ENCODE data around the gene AP1M1.
"Not testable (repeated sequence)": the region's sequence is repeated elsewhere in the genome, so short reads cannot be mapped to it uniquely, and the experiment has no call there.

AP1M1 gene

DNA sequence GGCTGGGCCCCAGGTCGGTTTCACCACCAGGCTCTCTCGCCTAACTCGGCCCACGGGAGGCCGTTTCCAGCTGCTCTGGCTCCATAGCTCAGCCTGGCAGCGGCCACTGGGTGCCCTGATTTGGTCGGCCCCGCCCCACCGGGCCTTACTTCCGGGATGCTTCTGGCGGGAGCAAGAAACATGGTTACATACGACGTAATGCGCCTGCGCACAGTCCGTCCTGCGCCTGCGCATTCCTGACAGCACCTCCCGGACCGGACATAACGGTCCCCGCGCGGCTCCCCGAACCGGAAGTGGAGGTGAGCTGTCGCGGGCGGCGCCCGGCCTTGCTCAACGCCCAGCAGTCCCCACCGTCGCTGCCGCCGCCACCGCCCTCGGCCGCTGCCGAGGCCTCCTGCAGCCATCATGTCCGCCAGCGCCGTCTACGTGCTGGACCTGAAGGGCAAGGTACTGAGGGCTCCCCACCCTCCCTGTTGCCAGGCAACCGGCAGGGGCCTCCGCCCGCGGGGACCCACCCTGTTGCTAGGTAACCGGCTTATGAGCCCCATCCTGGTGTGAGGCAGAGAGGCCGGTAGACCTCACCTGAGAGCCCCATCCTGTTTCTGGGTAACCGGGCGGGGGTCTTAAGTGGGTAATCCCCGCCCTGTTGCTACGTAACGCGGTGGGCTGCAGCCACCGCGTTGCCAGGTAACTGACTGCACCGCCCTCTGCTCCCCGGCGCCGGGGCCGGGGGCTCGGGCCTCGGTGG is at the start of gene AP1M1:
AP1M1 (plus strand) TSS at position 290 of the 748 bp plus-strand sequence; CDS start at position 406, 116 bp downstream.
- peak; percentile 98 to 99 for DNase-seq (ENCODE audit: low read depth in 2 of 2)

DNA sequence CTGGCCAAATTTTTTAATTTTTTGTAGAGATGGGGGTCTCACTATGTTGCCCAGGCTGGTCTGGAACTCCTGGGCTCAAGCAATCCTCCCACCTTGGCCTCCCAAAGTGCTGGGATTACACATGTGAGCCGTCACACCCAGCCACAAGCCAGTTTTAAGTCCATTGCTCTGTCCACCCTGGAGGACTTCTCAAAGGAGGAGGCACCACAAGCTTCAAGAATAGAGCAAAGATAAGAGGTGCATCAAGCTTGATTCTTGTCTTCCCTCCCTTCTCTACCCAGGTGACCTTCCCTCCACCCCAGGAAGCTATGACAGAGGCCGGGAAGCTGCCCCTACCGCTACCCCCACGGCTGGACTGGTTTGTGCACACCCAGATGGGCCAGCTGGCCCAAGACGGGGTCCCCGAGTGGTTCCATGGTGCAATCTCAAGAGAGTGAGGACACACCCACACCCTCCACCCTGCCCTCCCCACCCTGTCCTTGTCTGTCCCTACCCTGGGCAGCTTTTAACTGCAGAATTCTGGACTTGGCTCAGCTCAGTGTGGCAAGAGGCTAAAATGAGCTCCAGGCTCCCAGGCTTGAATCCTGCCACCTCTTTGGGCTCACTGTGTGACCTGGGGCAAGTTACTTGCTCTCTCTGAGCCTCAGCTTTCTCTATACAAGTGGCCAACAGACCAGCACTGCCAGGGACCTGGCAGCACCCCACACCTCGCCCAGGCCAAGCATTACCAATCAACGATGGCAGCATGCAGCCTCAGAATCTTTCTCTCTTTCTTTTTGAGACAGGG is 49.1 kb upstream of the AP1M1 start:
- DNase-seq (ENCODE audit: low read depth in 2 of 2): no peak

DNA sequence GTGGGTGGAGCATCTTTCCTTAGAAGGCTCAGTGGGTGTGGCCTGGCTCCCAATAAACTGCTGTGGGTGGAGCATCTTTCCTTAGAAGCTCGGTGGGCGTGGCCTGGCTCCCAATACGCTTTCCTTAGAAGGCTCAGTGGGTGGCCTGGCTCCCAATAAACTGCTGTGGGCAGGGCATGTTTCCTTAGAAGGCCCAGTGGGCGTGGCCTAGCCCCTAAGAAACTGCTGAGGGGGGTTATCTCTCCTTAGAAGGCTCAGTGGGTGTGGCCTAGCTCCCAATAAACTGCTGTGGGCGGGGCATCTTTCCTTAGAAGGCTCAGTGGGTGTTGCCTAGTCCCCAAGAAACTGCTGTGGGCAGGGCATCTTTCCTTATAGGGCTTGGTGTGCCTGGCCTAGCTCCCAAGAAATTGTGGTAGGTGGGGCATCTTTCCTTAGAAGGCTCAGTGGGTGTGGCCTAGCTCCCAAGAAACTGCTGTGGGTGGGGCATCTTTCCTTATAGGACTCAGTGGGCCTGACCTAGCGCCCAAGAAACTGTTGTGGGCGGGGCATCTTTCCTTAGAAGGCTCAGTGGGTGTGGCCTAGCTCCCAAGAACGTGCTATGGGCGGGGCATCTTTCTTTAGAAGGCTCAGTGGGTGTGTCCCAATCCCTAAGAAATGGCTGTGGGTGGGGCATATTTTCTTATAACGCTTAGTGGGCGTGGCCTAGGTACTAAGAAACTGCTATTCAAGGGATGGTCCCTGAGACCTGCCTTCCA is 44.0 kb upstream of the AP1M1 start:
- DNase-seq (ENCODE audit: low read depth in 2 of 2): no peak

DNA sequence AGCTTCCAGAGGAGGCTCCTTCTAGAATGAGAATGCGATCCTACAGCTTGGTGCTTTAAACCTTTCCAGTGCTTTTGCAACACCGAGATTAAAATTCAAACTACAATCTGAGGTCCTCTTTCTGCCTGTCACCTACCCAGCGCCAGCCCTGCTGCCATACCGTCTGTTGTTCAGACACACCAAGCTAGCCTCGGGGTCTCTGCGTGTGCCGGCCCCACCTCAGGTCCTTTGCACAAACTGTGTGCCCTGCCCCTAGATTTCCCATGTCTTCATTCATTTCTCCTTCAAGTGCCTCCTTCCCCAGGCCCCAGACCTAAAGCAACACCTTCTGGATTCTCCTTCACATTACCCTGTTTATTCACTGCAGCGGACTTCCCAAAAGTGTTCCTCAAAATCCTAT is 43.2 kb upstream of the AP1M1 start:
- DNase-seq (ENCODE audit: low read depth in 2 of 2): no peak

DNA sequence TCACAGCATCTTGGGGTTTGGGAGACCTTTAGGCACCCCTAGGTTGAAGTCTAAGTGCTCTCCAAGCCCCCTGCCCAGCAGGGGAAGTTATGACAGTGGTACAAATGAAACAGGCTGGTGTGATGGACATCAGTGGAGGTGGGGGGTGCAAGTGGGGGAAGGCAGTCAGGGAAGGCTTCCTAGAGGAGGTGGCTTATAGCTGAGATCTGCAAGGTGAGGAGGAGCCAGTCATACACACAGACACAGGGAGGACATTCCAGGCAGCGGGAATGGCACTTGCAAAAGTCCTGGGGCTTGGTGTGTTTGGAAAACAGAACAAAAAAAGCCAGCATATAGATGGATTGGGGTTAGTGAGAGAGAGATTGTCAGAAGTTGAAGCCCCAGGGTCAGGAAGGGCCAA is 42.6 kb upstream of the AP1M1 start:
- no peak for DNase-seq (ENCODE audit: low read depth in 2 of 2)

DNA sequence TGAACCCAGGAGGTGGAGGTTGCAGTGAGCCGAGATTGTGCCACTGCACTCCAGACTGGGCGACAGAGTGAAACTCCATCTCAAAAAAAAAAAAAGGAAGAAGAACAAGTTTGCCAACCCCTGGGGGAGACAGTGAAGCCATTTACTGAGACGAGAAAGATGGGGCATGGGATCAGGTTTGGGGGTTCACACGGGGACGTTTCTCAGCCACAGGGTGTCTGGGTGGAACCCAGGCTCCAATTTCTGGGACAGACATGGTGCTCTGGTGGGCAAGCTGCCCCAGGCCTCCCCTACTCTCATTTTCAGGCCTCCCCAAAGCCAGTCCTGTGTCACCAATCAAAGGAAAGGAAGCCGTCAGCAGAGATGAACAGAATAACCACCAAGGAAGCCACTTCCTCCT is 40.8 kb upstream of the AP1M1 start:
- DNase-seq (ENCODE audit: low read depth in 2 of 2): no peak

DNA sequence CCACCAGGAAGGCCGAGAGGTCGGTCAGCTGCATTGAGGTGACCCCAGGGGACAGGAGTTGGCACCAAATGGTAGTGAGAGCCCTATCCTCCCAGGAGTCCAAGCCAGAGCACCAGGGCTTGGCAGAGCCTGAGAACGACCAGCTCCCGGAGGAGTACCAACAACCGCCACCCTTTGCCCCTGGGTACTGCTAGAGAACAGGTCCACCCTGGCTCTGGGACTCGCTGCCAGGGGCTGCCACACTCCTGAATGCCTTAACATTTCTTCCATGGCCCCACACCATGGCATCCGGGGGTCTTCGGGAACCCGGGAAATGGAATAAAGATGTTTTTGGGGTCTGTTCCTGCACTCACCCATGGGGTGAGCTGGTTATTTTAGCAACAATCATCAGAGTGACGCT is 40.1 kb upstream of the AP1M1 start:
- no peak for DNase-seq (ENCODE audit: low read depth in 2 of 2)

DNA sequence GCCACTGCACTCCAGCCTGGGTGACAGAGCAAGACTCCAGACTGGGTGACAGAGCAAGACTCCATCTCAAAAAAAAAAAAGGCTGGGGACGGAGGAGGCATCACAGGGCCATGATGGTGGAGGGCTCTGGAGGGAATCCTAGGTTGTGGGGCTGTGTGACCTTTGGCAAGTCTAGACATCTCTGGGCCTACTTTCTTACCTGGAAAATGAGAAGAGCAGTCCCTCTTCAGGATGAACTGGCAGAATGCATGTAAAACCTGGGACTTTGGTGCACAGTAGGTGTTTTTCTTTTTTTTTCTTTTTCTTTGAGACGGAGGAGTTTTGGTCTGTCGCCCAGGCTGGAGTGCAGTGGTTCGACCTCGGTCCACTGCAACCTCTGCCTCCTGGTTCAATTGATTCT is 38.1 kb upstream of the AP1M1 start:
- no peak for DNase-seq (ENCODE audit: low read depth in 2 of 2)

DNA sequence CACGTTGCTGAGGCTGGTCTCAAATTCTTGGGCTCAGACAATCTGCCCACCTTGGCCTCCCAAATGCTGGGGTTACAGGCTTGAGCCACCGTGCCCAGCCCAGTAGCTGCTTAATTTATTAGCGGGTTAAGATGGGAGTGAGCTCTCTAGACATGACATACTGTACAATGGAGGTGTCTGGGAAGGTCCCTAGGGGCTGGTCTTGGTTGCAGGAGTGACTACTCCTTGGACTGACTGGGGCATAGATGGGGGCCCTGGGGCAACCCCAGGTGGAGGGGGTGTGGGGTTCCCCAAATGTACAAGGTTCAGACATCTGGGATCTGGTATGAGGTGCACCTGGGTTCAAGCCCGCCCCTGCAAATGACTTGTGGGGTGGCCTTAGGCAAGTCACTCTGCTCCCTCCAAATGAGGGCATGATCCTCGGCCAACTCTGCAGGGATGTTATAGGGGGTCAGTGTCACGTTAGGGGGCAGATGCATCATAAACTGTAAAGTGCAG is 37.2 kb upstream of the AP1M1 start:
- DNase-seq (ENCODE audit: low read depth in 2 of 2): no peak

DNA sequence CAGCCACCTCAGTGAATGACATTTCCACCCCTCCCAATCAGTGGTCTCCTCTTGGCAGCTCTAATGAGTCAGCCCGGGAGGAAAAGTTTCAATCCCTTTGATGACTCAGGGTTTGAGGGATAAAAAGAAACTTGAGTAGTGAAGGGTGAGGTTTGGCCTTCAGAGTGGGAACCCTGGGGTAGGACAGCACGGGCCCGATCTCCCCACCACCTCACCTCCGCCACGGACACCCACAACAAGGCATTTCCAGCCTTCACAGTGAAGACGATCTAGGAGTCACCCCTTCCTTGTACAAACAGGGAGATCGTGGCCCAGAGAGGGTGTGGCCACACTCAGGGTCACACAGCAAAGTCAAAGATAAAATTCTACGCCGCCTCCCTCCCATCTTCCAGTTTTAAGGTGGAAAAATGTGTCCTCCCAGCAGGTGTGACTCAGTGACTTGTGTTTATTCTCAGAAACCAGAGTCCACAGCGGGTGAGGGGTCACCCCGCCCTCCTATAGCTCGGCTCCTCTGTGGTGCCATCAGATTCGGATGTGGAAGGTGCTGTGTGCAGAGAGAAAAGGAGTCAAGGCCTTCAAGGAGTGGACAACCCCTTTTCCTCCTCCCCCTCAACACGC is 36.7 kb upstream of the AP1M1 start:
- DNase-seq (ENCODE audit: low read depth in 2 of 2): peak; percentile 40 to 50

DNA sequence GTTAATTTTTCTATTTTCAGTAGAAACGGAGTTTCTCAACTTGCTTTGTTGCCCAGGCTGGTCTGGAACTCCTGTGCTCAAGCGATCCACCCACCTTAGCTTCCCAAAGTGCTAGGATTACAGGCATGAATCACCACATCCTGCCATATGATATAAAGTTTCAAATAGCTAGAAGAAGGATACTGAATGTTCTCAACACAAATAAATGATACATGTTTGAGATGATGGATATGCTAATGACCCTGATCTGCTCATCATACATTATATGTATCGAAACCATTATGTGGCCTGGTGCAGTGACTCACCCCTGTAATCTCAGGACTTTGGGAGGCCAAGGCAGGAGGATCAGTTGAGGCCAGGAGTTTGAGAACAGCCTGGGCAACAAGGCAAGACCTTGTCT is 35.9 kb upstream of the AP1M1 start:
- peak; percentile 29 to 33 for DNase-seq (ENCODE audit: low read depth in 2 of 2)

DNA sequence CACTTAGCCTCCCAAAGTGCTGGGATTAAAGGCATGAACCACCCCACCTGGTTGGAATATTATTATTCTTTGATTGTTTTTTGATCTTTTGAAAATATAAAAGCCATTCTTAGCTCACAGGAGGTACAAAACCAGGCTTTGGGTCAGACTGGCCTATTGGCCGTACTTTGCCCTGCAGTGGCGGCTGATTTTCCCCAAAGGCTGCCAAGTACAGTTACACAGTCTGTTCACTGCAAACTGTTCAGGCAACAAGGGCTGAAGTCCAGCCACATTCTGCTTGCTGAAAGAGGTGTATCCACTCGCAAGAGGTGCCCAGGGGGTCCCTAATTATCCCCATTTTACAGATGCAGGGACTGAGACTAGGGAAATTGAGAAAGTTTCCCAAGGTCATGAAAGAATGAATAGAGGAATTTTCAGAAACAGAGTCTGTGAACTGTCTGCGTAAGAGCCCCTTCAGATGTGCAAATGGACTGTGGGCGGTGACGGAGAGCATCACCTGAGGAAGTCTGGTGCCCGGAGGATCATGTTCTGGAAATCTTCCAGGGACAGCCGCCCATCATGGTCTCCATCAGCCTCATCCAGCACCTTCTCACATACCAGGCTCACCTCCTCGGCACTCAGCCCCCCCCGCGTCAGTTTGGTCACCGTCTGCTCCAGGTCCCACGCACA is 33.4 kb upstream of the AP1M1 start:
- DNase-seq (ENCODE audit: low read depth in 2 of 2): no peak

DNA sequence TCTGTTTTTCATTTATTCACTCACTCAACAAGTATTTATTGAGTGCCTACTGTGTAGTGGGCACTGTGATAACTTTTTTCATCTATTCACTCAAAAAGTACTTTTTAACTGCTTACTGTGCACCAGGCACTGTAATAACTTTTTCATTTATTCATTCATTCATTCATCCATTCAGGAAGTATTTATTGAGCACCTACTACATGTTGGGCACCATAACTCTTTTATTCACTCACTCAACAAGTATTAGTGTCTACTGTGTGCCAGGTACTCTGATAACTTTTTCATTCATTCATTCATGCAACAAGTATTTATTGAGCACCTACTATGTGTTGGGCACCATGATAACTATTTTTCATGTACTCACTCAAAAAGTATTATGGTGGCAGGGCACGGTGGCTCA is 31.3 kb upstream of the AP1M1 start:
- DNase-seq (ENCODE audit: low read depth in 2 of 2): no peak

DNA sequence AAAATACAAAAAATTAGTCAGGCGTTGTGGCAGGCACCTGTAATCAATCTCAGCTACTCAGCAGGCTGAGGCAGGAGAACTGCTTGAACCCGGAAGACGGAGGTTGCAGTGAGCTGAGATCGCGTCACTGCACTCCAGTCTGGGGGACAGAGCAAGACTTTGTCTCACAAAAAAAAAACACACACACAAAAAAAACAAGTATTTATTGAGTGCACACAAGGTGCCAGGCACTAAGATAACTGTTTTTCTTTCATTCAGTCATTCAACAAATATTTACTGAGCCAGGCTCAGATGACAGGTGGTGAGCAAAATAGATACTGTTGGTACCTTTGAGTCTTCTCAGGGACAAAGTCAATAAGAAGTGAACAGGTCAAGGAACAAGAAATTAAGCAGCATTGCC is 30.7 kb upstream of the AP1M1 start:
- DNase-seq (ENCODE audit: low read depth in 2 of 2): no peak

DNA sequence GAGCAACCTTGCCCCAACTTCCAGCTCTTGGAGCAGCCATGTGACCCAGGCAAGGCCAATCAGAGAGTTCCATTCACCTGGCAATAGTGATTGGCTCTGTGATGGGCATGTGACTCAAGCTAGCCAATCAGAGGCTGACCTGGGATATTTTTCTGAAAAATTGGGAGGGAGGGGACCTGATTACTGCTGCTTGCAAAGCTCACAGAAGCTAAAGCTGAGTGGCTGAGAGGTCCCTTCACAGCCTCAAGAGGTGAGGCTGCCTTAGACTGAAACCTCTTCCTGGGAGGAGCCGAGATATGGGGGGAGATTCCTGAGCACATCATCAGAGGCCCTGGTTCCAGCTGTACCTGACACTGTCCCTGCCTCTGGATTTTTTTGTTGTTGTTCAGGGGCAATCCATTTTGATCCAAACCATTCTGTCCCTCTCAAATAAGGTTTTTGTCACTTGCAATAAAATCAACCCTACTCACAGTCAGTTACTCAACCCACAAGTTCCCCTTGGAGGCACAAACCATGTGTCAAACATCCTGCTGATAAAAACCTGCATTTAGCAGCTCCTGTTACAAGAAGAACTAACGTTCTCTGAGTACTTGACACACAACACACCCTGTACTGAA is 29.1 kb upstream of the AP1M1 start:
- DNase-seq (ENCODE audit: low read depth in 2 of 2): no peak

DNA sequence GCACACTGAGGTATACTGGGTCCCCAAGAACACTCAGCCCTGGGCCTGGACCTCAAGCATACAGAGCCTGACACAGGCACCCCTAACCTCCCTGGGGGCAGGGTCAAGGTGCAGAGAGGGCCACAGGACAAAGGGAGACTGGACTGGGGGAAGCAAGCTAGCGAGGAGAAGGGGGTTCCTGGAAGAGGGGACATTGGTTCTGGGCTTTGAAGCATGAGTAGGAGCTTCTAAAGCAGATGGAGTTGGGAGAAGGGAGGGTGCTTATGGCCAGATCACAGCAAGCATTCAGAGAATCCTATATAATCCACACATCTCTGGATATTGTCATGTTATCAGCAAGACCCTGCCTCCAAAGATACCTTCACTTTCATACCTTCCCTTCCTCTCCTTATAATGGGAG is 27.6 kb upstream of the AP1M1 start:
- no peak for DNase-seq (ENCODE audit: low read depth in 2 of 2)

DNA sequence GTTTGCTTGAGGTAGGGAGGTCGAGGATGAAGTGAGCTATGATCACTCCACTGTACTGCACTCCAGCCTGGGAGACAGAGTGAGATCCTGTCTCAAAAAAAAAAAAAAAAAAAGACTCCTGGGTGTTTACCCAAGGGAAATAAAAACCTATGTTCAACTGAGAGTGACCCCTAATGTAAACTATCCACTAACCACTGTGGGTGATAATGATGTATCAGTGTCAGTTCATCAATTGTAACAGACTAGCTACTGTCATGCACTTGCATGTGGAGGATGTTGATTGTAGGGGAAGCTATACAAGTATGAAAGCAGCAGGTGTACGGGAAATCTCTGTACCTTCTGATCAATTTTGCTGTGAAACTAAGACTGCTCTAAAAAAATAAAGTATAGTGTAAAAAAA is 21.8 kb upstream of the AP1M1 start:
- DNase-seq (ENCODE audit: low read depth in 2 of 2): no peak

DNA sequence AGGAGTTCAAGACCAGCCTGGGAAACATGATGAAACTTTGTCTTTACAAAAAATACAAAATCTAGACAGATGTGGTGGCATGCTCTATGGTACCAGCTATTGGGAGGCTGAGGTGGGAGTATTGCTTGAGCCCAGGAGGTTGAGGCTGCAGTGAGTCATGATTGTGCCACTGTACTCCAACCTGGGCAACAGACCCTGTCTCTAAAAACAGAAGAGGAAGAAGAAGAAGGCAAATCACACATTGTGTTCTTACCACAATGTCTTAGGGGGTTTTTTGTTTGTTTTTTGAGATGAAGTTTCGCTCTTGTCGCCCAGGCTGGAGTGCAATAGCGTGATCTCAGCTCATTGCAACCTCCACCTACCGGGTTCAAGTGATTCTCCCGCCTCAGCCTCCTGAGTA is 18.8 kb upstream of the AP1M1 start:
- not testable (repeated sequence) for DNase-seq (ENCODE audit: low read depth in 2 of 2)

DNA sequence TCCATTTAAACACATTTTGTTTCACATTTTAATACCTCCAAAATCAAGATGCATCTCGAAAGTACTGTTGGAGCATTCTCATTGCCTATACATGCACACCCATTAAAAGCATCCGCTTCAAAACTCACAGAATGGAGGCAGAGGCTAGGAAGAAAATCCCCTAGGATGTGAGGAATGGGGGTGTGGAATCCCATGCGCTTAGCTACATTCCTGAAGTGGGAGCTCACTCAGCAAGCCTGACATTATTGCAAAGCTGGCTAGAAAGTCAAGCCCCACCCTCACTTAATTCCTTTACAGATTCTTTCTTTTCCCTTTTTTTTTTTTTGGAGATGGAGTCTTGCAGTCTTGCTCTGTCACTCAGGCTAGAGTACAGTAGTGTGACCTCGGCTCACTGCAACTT is 17.1 kb upstream of the AP1M1 start:
- no peak for DNase-seq (ENCODE audit: low read depth in 2 of 2)

DNA sequence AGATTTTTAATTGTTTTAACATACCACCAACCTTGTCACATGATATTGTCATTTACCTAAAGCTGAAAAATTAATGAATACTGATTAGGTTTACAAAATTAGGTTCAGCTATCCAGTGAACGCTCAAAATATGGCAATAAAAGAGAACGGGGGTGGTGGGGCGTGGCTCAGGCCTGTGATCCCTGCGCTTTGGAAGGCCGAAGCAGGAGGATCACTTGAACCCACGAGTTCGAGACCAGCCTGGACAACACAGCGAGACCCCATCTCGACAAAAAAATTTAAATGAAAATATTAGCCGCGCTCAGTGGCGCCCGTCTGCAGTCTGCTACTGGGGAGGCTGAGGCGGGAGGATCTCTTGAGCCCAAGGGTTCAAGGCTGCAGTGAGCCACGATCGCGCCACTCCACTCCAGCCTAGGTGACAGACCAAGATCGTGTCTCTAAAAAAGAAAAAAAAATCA is 13.0 kb upstream of the AP1M1 start:
- DNase-seq (ENCODE audit: low read depth in 2 of 2): no peak
